NCI-H82 treated with DMSO at 0.1 percent for 48 hours (cell line): ENCODE measurements around the gene SBF2.
"Not testable (repeated sequence)": the region's sequence is repeated elsewhere in the genome, so short reads cannot be mapped to it uniquely, and the experiment has no call there.

Experiments
- DNase-seq: peaks from one replicate; lab custom pipeline; 2025; ENCODE audit not compliant: unreplicated experiment; lab: John Stamatoyannopoulos, UW

Gene SBF2

DNA sequence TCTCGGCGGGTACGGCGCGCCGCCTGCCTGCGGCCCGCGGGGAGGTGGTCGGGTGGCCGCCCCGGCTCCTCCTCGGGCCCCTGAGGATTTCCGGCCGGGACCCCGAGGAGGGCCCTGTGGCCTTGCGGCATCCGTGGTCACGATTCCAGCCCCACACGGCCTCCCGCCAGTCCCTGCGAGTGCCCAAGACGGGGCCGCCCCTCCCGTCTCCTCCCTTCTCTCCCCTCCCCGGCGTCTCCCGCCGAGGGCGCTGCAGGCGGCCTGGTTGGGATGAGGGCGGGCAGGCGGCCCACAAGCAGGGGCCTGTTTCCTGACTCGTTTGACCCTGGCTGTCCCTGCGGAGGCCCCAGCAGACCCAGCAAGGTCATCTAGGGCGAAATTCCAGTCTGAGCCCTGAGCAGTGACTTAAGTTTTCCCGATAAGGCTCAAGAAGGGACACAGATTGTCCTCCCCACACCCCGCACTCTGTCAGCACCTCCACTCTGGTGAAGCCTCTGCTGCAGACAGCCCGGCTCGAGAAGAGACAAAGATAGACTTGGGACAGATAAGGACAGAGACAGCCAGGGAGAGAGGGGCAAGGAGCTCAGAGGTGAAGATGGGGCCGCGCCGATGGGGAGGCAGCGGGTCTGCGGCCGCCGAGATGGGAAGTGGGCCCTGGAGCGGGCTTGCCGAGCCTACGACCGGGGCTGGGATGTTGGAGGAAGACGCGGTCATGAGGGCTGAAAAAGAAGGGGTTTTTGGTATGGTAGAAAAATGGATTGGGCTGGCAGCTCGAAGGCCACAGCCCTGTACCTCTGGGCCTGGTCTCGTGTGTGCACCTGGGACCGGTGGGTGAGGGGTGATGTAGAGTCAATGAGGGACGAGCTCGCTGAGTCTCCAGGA, 535.1 kb downstream of the SBF2 start:
- no peak for DNase-seq

DNA sequence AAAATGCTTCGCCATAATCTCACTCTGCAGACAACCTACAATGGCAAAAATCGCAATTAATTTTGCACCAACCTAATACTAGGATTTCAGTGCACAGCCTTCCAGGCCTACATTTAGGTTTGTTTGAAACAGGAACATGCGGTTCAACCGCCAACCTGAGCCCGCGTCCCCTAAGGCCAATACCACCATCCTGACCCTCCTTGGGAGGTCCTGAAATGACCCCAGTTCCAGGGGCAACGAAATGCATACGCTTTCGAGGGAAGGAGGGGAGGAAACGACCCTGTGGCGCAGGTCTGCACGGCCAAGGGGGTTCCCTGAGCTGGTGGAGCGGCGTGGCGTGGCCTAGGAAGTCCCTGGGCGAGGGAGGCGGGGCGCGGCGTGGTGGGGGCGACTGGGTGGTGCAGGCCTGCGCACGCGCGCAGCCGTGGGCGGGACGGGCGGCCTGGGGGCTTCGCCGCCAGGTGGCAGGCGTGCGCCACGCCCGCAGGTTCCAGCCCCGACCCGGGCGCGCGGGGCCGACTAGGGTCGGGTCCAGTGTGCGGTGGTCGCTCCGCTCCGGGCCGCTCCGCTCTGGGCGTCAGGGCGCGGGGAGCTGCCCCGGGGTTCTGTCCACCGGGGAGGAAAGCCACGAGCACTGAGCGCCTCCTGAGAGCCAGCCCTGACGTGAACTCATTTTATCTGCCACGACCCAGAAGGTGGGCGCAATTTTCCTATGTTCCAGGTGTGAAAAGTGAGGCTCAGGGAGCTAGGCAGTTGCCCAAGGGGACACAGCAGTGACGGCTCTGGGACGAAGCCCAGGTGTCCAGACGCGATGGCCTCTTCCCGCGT, 536.0 kb downstream of the SBF2 start:
- DNase-seq = peak; percentile 27

DNA sequence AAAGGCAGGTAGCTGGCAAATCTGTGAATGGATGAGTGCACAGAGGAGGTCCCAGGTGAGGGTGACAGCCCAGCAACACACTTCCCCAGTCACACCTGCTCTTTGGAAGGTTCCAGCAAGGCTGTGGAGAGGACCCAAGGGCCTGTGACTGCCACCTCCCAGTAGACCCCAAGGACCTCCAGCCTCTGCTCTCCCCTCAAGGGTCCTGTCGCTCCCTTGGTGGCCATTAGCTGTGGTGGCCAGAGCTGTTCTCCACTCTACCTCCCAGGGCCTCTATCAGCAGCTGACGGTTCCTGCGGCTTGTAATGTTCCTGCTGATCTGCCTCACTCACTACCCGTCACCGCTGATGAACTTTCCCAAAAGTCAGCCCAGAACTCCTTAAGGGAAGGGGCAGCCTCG, 537.1 kb downstream of the SBF2 start:
- DNase-seq = no peak

DNA sequence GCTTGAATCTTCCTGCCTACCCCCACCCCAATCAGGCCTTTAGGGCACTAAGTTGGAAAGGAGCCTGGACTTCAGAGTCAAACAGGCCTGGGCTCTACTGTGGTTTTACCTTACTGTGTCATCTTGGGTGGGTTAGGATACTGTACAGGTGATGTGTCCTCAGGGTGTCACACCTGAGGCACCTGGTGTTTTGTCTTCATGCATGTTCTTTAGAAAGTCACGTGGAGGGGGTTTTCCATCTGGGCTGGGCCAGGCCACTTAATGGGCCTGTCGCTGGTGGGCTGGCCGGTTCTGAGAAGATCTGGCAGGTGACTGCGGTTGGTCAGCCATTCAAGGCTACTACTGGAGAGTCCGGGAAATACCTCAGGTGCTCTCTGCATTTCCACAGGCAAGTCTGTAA, 537.6 kb downstream of the SBF2 start:
- no peak for DNase-seq

DNA sequence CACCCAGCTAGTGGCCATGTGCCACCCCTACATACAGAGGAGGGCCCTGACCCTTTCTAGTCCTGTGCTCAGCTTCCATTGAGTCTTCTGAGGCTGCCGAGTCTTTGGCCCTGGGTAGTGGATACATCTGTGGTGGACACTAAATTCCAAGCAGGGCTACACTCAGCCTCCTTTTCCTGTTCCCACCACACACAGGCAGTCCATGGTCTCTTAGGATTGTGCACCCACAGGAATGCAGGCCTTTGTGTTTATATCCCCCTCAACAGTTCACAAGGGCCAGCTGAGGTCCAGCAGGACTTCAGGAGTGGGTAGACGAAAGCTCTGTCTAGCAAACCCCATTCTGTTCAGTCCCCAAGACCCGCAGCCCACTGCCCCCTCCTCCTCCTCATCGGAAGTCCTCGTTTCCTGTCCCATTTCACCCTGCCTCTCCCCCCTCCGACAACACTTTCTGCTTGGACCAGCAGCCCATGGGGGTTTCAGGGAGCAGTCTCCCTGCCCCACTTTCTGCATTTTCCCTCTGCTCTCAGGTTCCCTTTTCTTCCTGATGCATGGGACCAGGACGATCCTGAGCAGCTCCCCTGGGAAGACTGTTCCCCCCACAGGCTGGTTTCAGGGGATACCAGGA, 538.3 kb downstream of the SBF2 start:
- no peak for DNase-seq

DNA sequence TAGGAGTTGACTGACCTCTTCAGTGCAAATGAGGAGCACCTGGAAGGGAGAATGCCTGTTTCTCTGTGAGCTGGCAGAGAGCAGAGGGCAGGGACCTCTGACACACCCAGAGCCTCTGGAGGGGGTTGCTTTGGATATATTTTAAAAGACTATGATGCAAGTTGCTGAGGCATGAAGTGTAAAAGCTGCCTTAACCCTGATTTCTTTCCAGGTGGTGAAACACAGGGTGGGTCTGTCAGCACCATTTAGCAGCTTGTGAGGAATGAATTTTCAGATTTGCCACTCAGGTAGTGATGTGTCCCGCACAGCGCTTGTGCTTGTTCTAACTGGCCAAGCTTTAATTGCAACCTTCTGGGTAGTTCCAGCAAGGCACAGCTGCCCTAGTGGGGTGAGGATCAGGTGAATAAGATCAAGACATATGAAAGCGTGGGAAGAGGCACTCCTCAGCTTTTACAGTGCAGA, 540.0 kb downstream of the SBF2 start:
- no peak for DNase-seq

DNA sequence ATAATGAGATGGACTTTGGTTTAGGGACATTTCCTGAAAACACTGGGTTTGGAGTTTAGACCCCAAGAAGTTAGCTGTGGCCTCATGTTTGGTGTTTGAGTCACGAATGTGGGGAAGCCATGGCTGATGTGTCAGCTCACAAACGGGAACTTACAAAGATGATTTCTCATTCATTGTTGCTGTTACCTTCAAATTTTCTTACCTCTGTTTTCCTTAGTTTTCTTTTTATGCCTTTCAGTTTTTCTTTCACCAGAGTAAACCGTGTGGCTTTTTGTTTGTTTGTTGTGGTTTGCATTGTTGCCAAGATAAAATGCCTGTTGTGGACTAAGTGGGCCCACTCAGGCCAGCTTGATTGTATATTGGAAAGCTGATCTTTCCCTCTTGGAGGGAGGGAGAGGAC, 541.0 kb downstream of the SBF2 start:
- DNase-seq = no peak

DNA sequence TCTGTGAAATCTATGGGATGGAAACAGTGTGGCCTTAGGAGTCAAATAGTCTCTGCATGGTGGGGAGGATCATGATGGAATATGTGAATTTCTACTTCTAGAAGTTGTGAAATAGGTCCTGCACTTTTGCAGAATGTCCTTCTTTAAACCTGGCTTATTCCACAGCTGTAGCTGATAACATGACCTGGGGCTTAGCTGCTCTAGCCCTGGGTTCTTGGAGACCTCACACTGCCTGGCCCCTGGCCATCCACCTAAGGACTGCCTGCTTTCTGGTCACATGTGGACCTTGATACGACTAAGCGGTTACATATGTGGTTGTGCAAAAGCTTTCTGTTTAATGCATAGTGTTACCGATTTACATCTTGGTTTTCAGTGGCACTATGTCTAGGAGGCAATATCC, 541.9 kb downstream of the SBF2 start:
- no peak for DNase-seq

DNA sequence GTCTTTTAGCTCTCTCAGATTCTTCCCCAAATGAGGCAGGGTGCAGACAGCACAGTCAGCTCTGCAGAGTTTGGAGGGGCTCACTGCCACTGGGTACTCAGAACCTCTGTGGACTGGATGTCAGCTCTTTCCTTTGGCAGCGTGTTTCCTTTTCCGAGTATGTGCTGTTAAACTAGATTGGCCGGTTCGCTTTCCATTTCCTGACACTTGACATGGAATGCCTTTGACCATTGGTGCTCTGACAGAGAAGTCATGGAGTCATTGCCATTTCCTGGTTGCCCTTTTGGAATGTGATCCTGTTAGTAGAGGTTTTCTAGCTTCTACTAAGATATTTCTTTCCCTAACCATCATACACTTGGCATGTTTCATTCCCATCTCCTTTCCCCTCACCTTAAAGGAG, 543.5 kb downstream of the SBF2 start:
- no peak for DNase-seq

DNA sequence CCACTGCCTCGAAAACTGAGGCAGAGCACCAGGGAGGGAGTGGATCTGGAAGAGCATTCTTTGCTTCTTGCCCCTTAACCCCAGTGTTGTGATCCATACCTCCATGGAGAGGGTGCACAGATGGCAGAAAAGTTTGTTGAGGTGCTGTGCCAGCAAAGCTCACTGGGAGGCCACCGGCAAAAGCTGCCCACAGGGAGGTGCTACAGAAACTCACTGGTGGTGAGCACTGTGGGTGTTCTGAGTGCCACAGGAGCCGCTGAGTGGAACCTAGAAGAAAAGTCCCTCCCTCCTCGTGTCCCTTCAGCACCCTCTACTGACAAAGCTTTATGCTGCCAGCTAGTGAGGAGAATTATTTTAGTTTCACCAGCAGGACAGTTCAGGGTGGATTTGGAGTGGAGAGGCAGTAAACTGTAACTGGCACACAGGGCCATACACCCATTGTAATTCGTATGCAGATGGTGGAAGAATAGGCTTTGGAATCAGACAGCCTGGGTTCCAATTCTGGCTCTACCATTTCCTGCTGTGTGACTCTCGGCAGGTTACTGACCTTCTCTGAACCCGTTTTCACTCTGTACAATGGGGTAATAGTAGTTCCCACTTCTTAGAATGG, 545.6 kb downstream of the SBF2 start:
- DNase-seq = no peak

DNA sequence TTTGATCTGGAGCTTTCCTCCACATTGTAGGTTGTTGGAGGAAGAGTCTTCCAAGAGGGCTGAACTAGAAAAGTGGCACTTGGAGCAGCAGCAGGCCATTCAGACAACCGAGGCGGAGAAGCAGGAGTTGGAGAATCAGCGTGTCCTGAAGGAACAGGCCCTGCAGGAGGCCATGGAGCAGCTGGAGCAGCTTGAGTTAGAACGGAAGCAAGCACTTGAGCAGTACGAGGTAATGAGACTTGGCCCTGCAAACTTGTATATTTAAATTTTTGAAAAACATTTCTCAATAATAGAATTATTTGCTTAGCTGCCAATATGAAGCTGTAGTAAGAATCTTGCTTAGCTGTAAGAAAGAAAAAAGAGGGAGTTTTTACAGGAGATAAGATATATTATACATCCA, 546.2 kb downstream of the SBF2 start:
- DNase-seq = no peak

DNA sequence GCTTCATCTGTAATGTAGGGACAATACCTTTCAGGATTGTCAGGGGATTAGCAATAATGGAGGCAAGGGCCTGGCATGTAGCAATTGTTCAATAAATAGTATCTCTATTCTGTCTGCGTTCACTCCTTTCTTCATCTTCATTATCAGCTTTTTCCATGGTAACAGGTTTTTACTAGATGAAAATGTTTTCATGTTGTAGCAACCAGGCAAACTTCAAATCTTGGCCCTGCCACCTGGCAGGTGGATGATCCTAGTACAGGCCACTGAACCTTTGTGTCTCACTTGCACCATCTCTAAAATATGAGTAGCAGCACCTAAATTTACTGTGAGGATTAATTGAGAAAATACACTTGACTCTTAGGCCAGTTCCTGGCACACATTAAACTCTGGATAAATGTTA, 546.8 kb downstream of the SBF2 start:
- DNase-seq = no peak

DNA sequence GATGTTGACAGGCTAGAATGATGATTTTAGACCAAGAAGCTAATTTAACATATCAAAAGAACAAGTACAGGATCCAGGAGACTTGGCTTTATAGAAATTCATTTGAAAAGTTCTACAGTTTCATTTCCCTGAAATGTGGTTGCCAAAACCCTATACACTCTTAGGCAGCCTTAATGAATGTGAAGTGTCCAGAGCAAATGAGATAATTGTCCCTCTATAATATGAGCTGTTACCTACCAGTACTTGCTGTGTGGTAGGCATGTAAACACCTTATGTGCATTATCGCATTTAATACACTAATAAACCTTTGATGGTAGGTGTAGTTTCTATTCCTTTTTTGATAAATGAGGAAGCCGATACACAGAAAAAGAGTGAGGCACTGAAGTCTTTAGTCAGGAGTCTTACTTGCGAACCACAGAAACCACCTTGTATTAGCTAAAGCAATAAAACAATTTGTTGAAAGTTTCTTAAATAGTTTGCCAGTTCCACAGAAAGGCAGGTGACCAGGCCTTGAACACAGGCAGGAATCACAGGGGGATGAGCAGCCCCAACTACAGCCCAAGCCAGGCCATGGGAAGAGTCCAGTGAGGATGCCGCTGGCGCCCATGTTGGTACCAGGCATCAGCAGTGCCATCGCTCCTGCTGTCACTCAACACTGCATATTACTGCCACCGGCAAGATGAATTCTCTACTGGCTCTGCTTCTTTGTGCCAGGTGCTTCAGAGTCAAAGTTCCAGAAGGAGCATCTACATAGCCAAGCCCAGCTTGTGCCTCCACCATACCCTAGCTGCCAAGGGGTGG, 548.4 kb downstream of the SBF2 start:
- DNase-seq = no peak

DNA sequence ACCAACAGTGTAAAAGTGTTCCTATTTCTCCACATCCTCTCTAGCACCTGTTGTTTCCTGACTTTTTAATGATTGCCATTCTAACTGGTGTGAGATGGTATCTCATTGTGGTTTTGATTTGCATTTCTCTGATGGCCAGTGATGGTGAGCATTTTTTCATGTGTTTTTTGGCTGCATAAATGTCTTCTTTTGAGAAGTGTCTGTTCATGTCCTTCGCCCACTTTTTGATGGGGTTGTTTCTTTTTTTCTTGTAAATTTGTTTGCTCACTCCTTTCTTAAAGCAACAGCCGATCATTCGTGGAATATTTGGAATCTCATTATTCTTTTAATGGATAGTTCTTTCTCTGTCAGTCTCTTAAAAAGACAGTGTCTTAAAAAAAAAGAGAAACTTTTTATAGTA, 550.5 kb downstream of the SBF2 start:
- DNase-seq = not testable (repeated sequence)

DNA sequence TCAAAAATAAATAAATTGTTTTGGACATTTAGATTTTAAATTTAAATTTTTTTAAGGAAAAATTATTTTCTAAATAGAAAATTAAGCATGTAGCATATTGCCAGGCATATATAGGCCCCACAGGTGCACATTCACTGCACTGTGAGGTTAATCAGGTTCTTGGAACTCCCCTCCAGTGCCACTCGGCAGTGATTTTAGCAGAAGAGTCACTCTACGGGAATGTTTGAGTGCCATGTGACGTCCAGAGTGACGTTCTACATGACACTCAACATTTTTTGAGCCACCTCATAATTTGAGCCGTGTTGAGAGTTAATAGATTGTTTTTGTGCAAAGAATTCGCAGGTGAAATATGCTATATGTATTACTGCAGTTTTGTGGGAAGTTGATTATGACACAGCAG, 552.8 kb downstream of the SBF2 start:
- DNase-seq = no peak

DNA sequence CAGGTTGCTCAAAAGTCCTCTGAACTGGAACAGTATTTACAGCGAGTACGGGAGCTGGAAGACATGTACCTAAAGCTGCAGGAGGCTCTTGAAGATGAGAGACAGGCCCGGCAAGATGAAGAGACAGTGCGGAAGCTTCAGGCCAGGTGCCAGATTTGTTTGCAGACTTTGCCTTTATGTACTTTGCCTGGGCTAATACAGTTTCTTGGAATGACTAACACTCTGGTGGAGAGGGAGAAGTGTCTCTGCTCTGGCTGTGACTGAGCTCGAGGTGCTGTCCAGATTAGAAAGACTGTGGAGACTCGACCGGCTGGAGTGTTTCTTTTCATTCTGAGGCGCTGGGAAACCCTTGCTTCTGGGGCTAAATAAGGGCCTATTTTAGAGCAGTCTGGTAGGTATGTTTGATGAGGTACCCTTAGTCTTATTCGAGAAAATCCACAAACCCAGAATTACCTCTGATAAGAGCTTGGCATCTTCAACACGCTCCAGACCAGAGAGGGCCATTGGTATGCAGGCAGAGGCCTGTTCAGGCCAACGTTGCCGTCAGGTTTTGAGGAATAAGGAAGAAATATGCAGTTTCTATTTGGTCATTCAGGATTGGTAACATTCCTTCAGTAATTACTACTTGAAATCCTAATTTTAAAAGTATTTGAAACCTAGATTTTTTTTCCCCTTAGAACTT, 553.7 kb downstream of the SBF2 start:
- DNase-seq = no peak

DNA sequence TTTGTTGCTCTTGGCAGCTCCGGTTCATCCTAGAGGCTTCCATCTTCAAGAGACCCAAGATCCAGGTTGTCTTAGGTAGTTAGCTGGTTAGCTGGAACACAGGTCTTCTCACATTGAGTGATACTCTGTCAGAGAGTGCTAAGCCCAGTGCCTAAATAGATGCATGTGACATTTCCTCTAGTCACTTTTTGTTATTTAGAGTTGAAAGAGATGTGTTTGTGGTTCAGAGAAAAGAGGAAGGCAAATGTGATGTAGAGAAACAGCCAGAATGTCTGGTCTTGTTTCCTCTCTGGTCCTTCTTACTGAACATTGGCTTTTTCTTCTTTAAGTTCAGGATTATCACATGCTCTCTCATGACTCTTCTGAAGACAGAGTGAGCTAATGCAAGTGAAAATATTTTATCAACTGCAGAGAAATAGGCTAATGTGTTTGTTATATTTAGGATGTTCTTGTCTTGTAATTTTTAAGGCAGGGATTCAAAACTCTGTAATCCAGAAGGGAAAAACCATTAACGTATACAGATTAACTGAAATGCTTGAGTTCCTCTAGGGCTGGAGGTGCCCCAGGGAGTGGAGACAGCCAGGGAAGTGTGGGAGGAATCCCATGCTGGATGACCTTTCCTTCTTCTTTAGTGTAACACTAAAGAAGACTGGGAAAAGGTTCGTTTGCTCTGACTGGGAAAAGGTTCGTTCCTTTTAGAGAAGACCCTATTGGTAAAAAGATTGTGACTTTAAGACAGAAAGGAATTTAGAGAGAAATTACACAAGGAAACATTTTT, 554.7 kb downstream of the SBF2 start:
- no peak for DNase-seq

DNA sequence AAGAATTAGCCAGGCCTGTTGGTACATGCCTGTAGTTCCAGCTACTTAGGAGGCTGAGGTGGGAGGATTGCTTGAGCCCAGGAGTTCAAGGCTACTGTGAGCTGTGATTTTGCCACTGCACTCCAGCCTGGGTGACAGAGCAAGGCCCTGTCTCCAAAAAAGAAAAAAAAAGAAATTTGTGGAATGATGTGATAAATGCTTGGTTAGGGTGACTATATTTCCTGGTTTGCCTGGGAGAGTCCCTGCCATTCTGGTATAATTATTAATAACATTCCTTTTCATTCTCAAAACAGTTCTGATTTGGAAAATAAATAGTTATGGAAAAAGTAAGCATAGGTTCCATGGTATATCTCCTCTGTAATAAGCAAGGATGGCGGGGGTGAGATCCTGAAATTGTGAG, 555.3 kb downstream of the SBF2 start:
- no peak for DNase-seq

DNA sequence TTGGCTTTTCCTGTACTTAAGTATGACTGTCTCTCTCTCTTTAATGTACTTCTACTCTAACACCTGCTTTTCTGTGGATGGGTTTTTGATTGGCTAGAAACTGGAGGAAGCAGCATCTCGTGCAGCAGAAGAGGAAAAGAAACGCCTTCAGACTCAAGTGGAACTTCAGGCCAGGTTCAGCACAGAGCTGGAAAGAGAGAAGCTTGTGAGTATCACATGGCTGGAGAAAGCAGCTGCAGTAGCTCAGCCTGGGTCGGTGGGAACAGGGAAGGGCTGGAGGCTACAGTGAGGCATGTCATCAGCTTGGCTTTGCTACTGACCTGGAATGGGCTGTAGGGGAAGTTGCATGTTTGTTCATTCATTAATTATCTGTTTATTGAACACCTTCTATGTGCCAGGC, 555.9 kb downstream of the SBF2 start:
- no peak for DNase-seq
